Uterus (tissue), 4 donors: ENCODE results near the gene METTL1. TPM values are rescaled to one million over a fixed set of nuclear protein-coding genes. Genes with fewer than 3 reads are reported as not detected.

Source experiments
- DNase-seq, 2 donors: peaks; one replicate each; pipeline ENCODE4 v3.0.0-alpha.2; 2019 to 2020
- H3K27ac ChIP-seq, 2 donors: fragments of 200-600 bp; sonication (generic); 1 replicate in 1 of 2; 2 replicates in 1 of 2; pipeline ENCODE4 v1.5.1; 2016 to 2018
- H3K27me3 ChIP-seq, 2 donors: fragments of 200-600 bp; sonication (generic); one replicate each; pipeline ENCODE4 v1.5.1; 2018 to 2019; ENCODE audit warnings: control low read depth in 1 of 2
- H3K36me3 ChIP-seq, 2 donors: fragments of 200-600 bp; sonication (generic); one replicate each; pipeline ENCODE4 v1.5.1; 2019; ENCODE audit warnings: control low read depth in 1 of 2
- H3K4me1 ChIP-seq, 2 donors: fragments of 200-600 bp; sonication (generic); one replicate each; pipeline ENCODE4 v1.5.1; 2018 to 2019; ENCODE audit warnings: control low read depth in 1 of 2
- H3K4me3 ChIP-seq, 2 donors: fragments of 200-600 bp; sonication (generic); 1 replicate in 1 of 2; 2 replicates in 1 of 2; pipeline ENCODE4 v1.5.1; 2018 to 2019; ENCODE audit warnings: mild to moderate bottlenecking in 1 of 2
- H3K9me3 ChIP-seq, 2 donors: fragments of 200-600 bp; sonication (generic); one replicate each; pipeline ENCODE4 v1.5.1; 2019; ENCODE audit warnings: control low read depth in 1 of 2
- POLR2A ChIP-seq, 2 donors: fragments of 450-650 bp; IDR thresholded peaks; one replicate each; pipeline ENCODE4 v1.6.1; 2016; ENCODE audit warnings: antibody characterized with exemption in 2 of 2, mild to moderate bottlenecking in 1 of 2, moderate library complexity in 1 of 2
- intact Hi-C: fragments of 100-400 bp; cut with DNase I; formaldehyde crosslinking; loops from one replicate; pipeline ENCODE4 v1.15.1; 2023; ENCODE audit warnings: low total_unique reads
- total RNA-seq, 4 donors: library from RNA; depleted of rRNA in 3 of 4; stranded (reverse); fragments of >200 nt in 3 of 4; gene quantifications; one replicate each; pipeline versions ENCODE4 v1.1.0 to v1.2.4, GENCODE V29; 2014 to 2023
- TF ChIP-seq, protein P1 (sequence below), 4 experiments: fragments of 200-600 bp in 2 of 4; fragments of 450-650 bp in 2 of 4; sonication (generic) in 2 of 4; IDR thresholded peaks; one replicate each; pipeline ENCODE4 v1.5.1; 2016 to 2019; ENCODE audit warnings: antibody characterized with exemption in 4 of 4, mild to moderate bottlenecking in 2 of 4, moderate library complexity in 1 of 4
- donor health status: DM: yes; HTN: yes; CAD: no.

Gene METTL1
- total RNA-seq, 4 donors from 2014 or later: 5.1 to 22.4 (median 18.0) TPM

DNA sequence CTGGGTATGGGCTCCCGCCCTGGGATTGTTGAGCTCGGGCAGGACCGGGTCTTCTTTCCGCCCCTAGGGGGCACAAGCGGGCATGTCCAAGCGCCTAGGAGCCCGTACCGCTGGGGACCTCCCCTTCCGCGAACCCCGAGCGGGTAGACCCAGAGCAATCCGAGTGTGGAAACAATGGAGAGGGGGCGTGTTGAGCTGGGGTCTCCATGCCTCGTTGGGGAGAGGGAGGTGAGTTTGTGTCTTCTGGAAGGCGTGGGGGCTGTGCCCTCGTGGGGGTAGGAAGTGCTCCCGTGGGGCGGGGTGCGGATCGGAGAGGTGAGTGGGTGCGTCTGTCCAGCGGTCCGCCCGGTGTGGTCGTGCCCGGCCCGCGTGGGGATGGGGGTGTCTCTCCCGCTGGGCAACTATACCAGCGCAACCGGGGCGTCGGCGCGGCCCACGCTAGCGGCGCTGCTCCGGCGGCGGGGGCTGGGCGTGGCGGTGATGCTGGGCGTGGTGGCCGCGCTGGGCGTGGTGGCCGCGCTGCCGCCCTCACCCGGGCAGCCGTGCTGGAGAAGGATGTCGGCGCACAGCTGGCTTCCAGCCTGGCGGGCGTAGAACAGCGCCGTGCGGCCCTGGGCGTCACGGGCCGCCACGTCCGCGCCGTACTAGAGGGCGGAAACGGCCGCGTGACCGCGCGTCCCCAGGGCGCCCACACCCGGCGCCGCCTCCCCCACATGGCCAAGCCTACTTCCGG, 45.6 kb downstream of the METTL1 start:
- Histone ChIP-seq H3K36me3 (no peaks in the 10 kb centered on the region), H3K4me3 (peak overlapping the region; percentile 53 to 59), H3K27ac (peak overlapping the region; percentile 39 to 56), H3K27me3 (no peaks in the 10 kb centered on the region), H3K9me3 (no peaks in the 10 kb centered on the region), H3K4me1 (no peaks in the 10 kb centered on the region)
- DNase-seq: peak; percentile 82 to 84
- intact Hi-C loops: no loop called here
- TF ChIP-seq, protein P1, sequence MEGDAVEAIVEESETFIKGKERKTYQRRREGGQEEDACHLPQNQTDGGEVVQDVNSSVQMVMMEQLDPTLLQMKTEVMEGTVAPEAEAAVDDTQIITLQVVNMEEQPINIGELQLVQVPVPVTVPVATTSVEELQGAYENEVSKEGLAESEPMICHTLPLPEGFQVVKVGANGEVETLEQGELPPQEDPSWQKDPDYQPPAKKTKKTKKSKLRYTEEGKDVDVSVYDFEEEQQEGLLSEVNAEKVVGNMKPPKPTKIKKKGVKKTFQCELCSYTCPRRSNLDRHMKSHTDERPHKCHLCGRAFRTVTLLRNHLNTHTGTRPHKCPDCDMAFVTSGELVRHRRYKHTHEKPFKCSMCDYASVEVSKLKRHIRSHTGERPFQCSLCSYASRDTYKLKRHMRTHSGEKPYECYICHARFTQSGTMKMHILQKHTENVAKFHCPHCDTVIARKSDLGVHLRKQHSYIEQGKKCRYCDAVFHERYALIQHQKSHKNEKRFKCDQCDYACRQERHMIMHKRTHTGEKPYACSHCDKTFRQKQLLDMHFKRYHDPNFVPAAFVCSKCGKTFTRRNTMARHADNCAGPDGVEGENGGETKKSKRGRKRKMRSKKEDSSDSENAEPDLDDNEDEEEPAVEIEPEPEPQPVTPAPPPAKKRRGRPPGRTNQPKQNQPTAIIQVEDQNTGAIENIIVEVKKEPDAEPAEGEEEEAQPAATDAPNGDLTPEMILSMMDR (IDR thresholded peaks at IDR 0.05): peak; percentile 68 to 76 (median 72)
- TF ChIP-seq POLR2A (IDR thresholded peaks at IDR 0.05): peak in 1 of 2 donors; percentile 22

DNA sequence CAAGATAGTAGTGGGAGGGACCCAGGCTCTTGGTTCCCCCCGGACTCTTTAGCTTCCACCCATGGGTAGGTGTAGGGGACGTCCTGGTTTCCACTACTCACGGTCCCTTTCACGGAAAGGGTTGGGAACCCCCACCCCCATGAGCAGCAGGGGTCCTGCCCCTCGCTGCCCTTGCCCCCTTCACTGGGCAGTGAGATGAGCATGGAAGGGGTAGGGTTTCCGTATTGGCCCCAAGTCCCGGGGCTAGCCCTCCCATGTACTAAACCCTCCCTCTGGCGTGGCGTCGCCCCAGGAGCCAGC, 46.1 kb downstream of the METTL1 start:
- H3K4me3 ChIP-seq: peak overlapping the region; percentile 53 to 59
- no peaks in the 10 kb centered on the region for H3K27me3 ChIP-seq
- no peak for DNase-seq
- no peaks in the 10 kb centered on the region for H3K9me3 ChIP-seq
- H3K4me1 ChIP-seq: no peaks in the 10 kb centered on the region
- H3K36me3 ChIP-seq: no peaks in the 10 kb centered on the region
- peak overlapping the region in 1 of 2 donors; percentile 39 for H3K27ac ChIP-seq
- intact Hi-C loops: no loop called here
- TF ChIP-seq, protein P1 (IDR thresholded peaks at IDR 0.05): no peak
- TF ChIP-seq POLR2A (IDR thresholded peaks at IDR 0.05): no peak

DNA sequence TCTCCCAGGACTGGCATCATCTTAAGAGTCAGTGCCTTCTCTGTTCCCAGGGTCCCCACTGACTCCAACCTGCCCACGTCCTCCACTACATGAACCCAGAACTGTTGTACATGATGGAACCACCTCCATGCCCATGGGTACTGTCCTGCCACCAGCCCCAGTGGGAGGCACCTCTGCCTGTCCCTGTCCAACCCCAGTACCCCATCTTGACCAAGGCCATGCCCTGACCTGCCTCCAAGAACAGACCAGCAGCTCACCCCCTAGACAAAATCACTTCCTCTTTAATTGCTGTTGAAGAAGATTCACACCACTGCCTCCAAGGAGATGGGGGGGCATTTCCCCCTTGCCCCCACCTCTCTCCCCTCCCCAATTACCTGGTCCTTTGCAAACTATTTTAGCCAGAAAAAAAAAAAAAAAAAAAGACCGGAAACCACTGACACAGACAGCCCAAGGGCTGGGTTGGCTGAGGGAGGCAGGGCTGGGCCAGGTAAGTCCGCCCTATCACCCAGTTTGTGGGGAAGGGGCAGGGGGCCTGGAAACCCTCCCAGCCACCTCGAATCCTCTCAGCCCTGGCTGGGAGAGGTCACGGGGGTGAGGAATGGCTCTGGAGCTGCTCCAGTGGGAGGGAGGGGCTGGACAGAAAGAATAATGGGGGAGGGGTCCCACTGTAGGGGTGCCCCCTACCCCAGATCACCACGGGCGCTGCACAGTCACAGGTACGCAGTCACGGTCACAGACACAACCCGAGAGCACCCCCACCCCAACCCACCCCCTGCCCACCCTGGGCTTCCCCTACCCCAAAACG, 46.8 kb downstream of the METTL1 start:
- no peak for TF ChIP-seq POLR2A (IDR thresholded peaks at IDR 0.05)
- TF ChIP-seq, protein P1 (IDR thresholded peaks at IDR 0.05): no peak
- intact Hi-C loops: no loop called here
- no peak overlapping the region for H3K27ac ChIP-seq
- no peak overlapping the region for H3K4me3 ChIP-seq
- H3K36me3 ChIP-seq: no peaks in the 10 kb centered on the region
- DNase-seq: no peak
- no peaks in the 10 kb centered on the region for H3K9me3 ChIP-seq
- no peaks in the 10 kb centered on the region for H3K27me3 ChIP-seq
- H3K4me1 ChIP-seq: no peaks in the 10 kb centered on the region

DNA sequence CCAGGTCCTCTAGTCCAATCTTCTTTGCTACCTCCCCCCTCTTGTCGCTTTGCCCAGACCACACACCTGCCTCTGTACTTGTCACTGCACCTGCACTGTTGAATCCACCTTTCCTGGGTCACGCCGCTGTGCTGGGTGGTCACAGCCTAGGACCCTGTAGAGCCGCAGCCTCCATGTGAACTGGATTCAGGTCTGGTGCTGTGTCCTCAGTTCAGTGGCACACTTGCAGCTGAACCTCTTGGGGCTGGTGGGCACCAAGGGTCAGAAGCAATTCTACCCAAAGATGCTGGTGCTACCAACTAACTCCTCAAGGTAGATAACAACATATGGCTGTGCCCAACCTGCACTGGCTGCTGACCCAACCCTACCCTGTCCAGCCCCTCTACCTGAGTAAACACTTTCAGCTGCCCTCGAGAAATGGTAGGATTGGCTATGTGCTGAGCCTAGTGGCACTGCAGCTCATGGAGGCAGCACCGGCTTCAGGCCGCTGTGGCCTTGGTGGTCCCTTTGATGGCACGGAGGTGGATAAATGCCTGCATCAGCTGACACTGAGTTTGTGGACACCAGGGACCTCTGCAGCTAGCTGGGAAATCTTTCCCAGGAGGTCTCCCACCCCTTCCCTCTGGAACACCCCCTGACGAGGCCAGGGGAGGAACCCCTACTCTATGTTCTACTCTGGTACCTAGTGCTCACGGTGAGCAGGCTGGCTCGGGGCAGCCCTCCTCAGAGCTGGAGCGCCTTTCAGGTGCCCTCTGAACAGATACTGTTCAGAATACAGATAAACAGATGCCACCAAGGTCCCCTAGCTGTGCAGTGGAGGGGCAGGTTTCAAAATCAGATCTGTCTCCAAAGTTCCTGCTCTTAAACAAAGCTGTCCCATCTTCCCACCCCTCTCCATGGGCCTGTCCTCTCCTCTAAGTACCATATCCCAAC, 47.6 kb downstream of the METTL1 start:
- Histone ChIP-seq H3K4me1 (no peaks in the 10 kb centered on the region), H3K4me3 (no peak overlapping the region), H3K27ac (no peak overlapping the region), H3K9me3 (no peaks in the 10 kb centered on the region), H3K36me3 (no peaks in the 10 kb centered on the region), H3K27me3 (no peaks in the 10 kb centered on the region)
- TF ChIP-seq, protein P1 (IDR thresholded peaks at IDR 0.05): no peak
- no peak for TF ChIP-seq POLR2A (IDR thresholded peaks at IDR 0.05)
- intact Hi-C loops: no loop called here
- no peak for DNase-seq
